Right hindlimb (tissue), 1 donor: ENCODE data around the gene SLC7A4.
A peak's percentile ranks its signal among the peaks of the same experiment; 100 is the strongest.
"Not testable (repeated sequence)": the region's sequence is repeated elsewhere in the genome, so short reads cannot be mapped to it uniquely, and the experiment has no call there.

ENCODE experiments used
- DNase-seq: peaks from one replicate; pipeline ENCODE4 v3.0.0-alpha.2; 2018

SLC7A4 gene

DNA sequence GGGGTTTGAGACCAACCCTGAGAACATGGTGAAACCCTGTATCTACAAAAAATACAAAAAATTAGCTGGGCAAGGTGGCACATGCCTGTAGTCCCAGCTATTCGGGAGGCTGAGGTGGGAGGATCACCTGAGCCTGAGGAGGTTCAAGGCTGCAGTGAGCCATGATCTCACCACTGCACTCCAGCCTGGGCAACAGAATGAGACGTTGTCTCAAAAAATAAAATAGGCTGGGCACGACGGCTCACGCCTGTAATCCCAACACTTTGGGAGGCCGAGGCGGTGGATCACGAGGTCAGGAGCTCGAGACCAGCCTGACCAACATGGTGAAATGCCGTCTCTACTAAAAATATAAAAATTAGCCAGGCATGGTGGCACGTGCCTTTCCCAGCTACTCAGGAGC, 32.1 kb upstream of the SLC7A4 start:
- not testable (repeated sequence) for DNase-seq

DNA sequence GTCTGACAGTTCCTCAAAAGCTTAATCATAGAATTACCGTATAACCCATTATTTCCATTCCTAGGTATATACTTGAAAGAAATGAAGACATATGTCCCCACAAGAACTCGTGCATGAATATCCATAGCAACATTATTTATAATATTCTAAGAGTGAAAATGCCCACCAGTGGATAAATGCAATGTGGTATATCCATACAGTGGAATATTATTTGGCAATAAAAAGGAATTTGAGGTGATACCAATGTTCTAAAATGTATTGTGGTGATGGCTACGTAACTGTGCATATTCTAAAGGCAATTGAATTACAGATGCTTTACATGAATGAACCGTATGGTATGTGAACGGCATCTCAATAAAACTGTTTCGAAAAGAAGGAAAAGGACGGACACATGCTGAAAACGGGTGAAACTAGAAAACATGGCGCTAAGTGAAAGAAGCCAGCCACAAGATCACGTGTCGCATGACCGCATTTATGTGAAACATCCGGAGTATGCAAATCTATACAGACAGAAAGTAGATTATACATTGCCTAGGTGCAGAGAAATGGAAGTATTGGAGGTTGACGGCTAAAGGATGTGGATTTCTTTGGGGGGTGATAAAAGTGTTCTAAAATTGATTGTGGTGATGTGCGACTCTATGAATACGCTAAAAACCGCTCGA, 29.4 kb upstream of the SLC7A4 start:
- not testable (repeated sequence) for DNase-seq

DNA sequence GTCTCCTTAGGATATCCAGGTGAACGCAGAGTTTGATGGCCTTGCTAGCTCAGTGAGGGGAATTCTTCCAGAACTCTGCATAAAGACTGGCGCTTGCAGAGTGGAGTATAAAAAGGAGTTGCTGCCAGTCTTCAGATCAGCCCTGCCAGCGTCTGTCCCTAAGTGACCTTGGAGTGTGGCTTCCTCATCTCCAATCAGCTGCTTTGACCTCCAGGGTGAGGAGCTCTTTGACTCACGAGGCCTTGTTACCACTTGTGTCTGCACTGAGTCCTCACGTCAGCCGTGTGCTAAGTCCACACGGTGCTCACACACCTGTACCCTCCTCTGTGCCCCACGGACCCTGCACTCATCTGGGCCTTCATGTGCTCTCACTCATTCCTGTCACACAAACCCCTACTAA, 28.0 kb upstream of the SLC7A4 start:
- DNase-seq: not testable (repeated sequence)

DNA sequence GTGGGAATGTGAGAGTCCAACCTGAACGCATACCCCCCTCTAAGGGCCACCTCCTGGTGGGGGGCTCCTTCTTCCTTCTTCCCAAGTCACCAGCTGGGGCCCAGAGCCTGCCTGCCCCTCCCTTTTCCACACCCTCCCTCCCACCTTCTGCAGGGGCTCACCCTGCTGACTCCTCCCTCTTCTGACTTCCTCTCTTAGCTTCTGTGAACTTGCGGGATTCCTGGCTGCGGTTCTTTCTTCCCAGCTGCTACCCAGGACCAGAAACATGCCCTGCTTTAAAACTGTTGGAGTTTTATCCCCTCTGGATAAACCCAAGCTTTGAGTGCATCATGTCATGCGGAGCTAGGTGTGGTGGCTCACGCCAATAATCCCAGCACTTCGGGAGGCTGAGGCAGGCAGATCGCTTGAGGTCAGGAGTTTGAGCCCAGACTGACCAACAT, 23.5 kb upstream of the SLC7A4 start:
- no peak for DNase-seq

DNA sequence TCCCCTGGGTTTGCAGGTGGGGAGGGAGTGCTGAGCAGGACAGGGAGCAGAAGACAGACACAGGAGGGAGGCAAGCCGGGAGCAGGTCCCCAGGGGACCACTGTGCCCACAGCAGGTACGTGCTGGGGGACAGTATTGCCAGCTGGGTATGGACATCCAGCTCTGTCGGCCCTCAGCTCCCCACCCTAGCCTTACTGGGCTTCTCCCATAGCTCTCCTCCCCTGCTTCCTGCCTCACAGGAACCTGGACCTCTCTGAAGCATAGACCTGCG, 23.1 kb upstream of the SLC7A4 start:
- DNase-seq: no peak

DNA sequence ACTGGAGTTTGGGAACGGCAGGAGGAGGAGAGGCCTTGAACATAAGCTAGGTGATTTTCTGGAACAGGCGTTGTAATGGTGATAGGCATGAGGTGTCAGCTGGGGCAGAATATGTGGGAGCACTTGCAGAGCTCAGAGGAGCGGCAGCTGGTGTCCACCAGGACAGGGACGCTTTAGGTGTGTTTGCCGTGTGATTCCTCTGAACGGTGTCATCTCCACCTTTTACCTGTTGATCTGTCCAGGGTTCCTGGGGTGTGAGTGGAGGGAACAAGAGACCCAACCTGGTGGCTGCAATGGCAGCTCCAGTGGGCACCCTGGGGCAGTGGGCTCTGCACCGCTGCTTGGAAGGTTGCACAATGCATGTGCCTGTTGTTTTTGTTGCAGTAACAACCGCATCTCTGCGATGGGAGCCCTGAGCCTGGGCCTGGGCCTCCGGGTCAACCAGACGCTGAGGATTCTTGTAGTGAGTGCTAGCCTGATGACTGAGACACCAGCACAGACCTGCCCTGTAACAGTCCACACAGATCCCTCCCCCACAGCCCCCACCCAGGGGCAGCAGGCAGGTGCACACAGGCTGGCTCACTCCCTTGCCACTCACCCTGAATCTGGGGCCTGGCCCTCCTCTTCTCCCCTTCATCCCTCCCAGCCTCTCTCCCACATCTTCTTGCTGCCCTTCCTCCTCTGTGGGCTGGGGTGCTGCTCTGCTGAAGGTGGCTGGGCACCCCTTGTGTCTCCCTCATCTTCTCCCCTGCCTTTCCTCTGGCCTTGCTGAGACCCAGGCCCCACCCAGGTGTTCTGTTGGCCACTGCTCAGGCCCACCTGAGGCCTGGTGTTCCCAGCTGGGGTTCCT, 22.6 kb upstream of the SLC7A4 start:
- DNase-seq: no peak

DNA sequence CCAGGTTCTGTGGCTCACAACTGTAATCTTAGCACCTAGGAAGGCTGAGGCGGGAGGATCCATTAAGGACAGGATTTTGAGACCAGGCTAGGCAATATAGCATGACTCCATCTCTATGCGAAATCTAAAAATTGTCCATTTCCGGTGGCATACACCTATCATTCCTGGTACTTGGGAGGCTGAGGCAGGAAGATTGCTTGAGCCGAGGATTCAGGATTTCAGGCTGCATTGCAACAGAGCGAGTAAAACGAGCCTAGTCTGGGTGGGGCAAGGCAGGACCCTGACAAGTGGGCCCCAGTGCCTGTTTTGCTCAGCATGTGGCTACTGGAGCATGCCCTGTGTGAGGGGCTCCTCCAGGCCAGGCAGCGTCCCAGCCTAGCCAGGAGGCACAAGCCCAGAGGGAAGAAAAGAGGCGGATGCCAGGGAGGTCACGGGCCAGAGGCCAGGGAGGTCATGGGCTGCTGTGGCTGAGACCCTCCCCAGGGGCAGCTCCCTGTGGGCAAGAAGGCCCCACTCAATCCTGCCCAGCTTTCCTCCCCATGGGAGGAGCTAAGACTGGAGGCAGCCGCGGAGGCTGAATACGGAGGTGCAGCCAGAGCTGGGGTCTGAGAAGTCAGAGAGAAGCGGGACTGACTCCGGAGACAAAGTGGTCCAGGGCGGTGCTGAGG, 21.8 kb upstream of the SLC7A4 start:
- no peak for DNase-seq

DNA sequence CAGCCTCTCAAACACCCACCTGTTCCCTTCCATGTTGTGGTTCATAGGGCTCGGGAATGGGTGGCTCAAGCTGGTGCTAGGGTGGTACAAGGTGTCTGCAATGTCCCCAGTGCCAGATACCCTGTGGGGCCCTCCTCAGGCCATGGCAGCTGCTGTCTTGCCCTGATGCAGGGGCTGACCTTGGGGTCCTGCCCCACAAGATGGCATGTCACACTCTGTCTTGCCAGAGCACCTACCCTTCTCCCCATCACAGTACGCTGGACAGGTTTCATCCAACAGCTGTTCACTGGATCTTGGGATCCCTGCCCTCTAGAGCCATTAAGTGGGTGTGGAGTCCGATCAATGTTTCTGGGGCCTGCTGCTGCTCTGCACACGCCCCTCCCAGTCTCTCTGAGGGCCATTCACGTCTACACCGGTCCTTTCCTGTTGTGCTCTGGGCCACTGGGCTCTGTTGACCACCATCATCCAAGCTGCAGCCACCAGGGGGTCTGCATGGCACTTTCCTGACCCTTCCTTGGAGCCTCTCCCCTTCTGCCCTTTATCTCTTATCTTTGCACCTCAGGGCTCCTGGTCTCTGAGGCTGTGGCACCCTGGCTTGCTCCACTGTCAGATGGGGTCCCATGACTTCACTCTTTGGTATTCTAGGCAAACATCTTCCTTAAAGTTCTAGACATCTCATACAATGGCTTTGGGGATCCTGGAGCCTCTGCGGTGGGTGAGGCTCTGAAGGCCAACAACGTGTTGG, 20.5 kb upstream of the SLC7A4 start:
- no peak for DNase-seq

DNA sequence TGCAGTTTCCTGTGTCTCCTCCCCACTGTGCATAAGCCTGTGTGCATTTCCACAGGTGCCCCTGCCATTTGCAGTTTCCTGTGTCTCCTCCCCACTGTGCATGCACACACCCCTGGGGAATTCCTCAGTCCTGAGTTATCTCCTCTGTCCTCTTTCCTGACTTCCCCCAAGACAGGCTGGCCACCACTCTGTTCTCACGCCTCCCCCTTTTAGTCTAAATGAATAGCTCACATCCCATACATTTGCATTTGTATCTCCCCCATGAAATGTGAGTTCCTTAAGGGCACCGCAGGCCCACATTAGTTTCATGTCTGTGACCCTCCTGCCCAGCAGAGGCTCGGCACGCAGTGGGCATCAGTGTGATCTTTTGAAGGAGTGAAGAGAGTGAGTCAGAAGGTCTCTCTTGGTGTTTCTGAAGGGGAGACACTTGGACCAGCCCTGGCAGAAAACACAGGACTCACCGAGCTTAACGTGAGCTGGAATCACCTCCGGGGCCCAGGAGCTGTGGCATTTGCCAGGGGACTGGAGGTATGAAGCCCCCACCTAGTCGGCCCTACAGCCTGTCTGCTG, 19.6 kb upstream of the SLC7A4 start:
- no peak for DNase-seq

DNA sequence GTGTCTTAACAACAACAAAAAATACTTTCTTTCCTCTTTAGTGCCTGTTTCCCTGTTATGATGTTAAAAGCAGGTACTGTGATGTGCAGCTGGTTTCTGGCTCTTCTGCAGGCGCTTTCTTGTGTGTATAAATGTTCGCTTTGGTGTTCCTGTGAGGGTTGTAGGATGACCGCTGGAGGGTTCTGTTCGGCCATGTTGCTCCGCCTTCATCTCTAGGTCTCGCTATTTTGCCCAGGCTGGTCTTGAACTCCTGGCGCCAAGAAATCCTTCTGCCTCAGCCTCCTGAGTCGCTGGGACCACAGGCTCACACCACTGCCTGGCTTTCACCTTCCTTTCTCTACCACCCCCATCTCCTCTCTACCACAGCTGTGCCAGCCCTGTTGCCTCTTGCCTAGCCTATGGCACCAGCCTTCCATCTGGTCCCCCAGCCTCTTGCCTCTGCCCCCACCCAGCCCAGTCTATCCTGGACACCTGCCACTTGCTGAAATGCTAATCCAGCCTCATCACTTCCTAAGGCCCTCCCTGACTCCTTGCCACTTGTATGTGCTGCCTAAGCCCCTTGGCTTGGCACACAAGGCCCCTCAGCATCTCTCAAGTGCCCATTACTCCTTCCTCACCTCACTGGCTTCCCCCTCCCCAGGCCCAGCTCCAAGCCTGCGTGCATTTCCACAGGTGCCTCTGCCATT, 18.9 kb upstream of the SLC7A4 start:
- DNase-seq: no peak

DNA sequence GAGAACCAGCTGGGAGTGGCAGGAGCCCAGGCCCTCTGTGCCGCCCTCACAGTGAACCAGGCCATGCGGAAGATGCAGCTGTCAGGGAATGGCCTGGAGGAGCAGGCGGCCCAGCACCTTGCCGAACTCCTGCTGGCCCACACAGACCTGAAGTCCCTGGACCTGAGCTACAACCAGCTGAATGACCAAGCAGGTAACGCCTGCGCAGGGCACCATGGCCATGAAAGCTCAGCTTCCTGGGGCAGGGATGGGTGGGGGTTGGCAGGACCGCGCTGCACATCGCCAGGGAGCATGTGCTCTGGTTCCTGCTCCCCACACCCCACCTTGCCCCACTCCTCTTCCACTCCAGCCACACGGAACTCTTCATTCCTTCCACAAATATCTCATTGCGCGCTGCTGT, 16.6 kb upstream of the SLC7A4 start:
- DNase-seq: not testable (repeated sequence)

DNA sequence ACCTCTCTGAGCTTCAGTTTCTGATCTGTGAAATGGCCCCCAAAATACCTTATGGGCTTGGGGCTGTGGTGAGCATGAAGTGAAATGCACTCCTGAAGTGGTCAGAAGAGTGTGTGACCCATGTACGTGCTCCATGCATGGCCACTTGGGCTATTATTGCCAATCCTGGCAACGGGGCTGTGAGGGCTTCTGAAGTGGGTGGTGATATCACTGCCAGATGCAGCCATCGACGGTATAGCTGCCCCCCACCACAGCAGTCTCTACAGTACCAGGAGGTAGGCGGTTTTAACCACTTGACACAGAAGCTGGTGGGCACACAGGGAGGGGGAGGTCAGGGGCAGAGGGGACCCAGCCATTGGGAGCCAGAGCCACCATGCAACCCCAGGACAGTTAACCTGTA, 16.1 kb upstream of the SLC7A4 start:
- not testable (repeated sequence) for DNase-seq

DNA sequence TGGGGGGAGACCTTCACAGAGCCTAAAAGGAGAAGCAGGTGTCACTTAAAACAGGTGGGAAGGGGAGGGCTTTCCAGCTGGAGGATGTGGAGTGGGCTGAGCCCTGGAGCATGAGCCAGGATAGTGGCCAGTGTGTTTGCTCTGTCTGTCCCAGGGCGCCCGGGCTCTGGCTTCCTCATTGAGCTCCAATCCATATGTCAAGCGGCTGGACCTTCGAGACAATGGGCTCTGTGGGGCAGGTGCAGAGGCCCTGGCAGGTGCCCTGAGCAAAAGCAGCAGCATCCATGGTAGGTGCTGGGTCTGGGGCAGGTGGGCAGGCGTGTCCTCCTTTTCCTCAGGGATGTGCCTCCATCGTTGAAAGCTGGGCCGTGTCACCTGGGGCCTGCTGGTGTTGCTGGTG, 15.4 kb upstream of the SLC7A4 start:
- DNase-seq: no peak

DNA sequence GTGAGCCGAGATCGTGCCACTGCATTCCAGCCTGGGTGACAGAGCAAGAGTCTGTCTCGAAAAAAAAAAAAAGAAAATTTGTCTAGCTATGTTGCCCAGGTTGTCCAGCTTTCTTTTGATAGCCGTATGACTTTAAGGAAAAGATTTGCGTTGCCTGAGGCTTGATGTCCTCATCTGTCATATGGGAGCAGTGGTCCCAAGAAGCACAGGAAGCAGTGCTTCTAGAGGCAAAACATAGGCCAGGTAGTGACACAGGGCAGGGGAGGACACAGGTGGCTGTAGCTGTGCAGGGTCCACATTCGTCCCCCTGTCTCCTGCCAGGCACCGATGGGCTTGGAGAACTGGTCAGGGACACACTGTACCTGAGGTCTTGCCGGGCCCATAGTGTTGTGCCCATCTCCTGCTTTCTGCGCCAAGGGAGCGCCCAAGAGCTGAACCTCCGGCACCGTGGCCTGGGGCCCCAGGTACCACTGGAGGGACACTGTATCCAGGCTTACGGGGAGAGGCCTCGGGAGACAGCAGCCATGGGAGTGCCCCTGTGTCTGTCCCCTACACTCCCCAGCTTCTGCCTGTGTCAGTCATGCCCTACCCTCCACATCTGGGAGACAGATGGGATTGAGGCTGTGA, 14.8 kb upstream of the SLC7A4 start:
- DNase-seq: no peak

DNA sequence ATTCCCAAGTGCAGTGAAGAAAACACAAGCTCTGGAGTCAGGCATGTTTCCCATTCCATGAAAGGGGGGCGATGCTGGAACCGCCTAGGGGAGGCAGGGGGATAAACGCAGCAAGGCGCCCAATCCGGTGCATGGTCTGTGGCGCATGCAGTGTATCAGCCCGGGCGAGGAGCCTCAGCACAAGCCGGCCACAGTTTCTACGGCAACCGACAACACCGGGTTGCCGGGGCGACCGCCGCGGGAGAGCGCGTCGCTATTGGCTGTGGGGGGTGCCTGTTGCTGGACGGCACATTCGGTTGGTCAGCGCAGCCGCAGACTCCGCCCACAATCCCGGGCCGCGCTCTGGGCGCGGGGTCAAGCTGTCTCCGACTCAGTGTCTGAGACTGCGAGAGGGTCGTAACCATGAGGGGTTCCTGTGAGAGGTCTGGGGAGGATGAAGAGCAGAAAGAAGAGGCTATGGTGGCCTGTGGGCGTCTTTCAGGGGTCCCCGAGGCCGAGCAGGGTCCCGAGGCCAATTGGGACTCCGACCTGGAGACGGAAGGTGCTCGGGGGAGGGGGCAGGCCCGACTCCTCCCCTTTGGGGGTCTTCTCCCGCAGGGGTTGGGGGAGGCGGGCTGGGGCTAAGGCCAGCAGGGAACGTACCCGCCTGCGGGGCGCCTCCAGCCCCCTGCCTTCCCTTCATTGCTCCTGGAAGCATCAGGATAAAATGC, 13.4 kb upstream of the SLC7A4 start, which contains the start of gene LRRC74B:
Gene LRRC74B (plus strand): TSS at position 362 of the 710 bp plus-strand sequence. CDS start 41 bp downstream, at position 403.
- peak; percentile 96 for DNase-seq

DNA sequence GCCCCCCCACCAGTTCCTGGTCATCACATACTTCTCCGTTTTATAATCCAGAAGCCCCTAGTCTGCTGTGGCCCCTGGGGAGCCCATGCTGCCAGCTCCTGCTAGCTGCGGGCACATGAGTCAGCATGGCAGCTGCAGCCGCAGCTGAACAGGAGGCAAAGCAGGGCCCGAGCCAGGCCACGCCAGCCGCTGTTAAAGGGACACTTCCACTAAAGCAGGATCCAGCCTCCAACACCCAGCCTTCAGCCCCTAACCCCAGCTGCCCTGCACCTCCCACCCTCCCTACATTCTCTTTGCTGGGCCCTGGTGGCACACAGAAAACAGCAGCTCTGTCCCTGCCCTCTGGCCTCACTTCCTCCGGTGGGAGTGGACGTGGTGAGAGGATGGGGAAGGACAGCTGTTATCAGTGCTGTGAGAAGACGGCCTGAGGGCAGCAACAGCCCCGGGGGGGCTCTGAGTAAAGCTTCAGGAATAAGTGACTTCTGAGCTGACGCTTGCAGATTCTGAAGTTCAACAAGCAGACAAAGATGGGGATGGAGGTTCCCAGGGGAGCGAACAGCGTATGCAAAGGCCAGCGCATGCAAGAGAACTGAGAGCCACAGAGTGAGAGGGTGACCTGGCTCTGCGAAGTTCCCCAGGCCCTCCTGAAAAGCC, 12.7 kb upstream of the SLC7A4 start:
- peak; percentile 76 for DNase-seq

DNA sequence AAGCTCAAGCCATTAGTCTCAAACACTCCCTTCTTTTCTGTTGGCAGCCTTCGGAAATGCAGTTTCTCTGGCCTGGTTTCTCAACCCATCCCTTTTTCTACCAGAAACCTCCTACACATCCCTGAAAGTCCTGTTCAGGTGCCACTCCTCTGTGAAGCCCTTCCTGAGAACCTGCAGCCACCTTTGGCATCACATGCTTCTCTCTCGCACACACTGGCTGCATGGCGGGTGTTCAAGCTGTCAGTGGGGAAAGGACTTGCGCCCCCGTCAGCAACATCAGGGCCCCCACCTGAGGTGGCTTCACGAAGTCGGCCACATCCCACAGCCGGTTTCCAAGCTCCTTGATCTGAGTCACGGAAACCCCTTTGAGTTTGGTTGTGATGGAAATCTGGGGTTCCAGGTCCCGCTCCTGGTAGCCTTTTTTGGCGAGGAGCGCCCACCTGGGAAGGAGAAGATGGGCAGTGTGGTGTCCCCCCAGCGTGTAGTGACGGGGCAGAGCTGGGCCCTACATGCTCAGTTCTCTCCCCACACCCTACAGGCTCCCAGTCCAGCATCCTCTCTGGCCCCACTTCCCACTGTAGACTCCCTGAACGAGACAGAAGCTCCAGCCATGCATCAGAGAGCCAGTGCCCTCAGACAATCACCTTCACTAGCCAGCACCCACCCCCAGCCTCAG, 11.6 kb upstream of the SLC7A4 start:
- no peak for DNase-seq

DNA sequence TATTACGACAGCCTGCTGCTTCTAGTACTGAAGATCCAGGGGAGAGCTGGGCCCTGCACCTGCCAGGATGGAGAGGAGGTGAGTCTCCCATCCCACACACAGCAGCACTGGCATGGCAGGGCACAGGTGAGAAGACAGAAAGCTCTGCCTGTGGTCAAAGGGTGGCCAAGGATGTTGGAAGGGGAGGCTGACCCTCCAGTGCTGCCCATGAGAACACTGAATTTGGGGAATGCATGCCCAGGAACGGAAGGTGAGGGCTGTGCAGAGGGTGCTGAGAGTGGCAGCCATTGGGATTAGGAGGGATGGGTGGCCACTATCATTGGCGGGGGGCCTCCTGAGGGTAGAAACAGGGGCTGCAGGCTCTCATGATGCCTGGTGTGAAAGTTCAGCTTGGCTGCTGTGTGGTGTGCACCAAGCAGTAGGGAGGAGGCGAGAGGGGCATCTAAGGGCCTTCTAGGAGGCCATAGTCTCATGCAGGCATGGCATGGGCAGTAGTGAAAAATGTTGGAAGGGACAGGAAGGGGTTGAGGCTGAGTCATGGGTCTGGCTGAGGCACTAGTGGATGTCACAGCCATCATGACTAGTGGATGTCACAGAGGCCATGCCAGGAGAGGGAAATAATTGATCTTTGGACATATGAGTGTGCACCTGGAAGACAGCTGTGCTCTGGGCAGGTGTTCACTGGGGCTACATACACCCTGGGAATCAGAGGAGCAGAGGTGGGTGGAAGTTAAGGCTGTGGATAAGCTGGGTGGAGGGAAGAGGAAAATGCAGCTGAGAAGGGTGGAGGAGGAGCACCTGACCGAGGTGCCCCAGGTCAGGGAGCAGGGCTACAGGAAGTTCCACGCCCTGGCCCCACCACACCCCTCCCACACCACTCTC, 10.9 kb upstream of the SLC7A4 start:
- DNase-seq: no peak

DNA sequence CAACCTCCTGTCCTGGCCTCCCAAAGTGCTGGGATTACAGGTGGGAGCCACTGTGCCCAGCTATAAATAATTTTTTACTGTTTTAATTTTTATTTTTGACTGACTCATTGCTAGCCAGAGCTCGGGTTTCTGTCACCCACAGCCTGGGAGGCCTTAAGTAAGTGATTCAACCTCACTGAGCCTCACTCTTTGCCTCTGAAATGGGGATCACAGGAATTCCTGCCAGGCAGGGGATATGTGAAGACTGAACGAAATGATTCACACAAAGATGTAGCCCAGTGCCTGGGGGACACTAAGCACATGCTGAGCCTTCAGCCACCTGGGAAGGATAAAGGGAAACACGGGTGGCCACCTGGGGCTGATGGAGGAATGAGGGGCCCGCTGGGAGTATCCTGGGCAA, 9.6 kb upstream of the SLC7A4 start:
- no peak for DNase-seq
